Lower leg skin (tissue), 3 donors: ENCODE measurements around the gene DIO3.

Source experiments
- CTCF ChIP-seq, 3 donors: fragments of 450-650 bp; IDR thresholded peaks; one replicate each; pipeline ENCODE4 v1.5.1; 2016; ENCODE audit warnings: antibody characterized with exemption in 3 of 3, mild to moderate bottlenecking in 3 of 3, moderate library complexity in 2 of 3
- POLR2A ChIP-seq, 2 donors: fragments of 450-650 bp; IDR thresholded peaks; one replicate each; pipeline ENCODE4 v1.6.1; 2016 to 2017; ENCODE audit warnings: antibody characterized with exemption in 2 of 2, mild to moderate bottlenecking in 1 of 2, moderate library complexity in 1 of 2

GRCh38 chr14:101567252-101567651 lies 6.0 kb downstream of the DIO3 start:
- no peak for TF ChIP-seq CTCF (IDR thresholded peaks at IDR 0.05)
- no peak for TF ChIP-seq POLR2A (IDR thresholded peaks at IDR 0.05)
